SK-N-SH treated with all-trans-retinoic acid at 6 μM for 48 hours (cell line): ENCODE results near the gene GLS.
"Not testable (repeated sequence)": the region's sequence is repeated elsewhere in the genome, so short reads cannot be mapped to it uniquely, and the experiment has no call there.

Experiments used
- ATAC-seq: fragments of 200-7000 bp; cut with Tn5 transposase; 3 replicates; pipeline ENCODE4 v1.9.1; 2020; ENCODE audit warnings: mild to moderate bottlenecking, moderate library complexity
- ARNTL ChIP-seq: fragments of 450-650 bp; formaldehyde crosslinking; IDR thresholded peaks from 2 replicates; pipeline ENCODE4 v1.5.0; 2020; ENCODE audit warnings: low read depth, mild to moderate bottlenecking, moderate library complexity, borderline replicate concordance
- BACH2 ChIP-seq: fragments of 250-450 bp; sonication (Bioruptor Pico); IDR thresholded peaks from 2 replicates; pipeline ENCODE4 v1.9.0; 2021; ENCODE audit warnings: mild to moderate bottlenecking, borderline replicate concordance
- CREB5 ChIP-seq: fragments of 250-450 bp; sonication (Bioruptor Pico); IDR thresholded peaks from 2 replicates; pipeline ENCODE4 v1.5.1; 2020; ENCODE audit warnings: low read depth, mild to moderate bottlenecking, moderate library complexity
- CSDC2 ChIP-seq: fragments of 250-450 bp; sonication (Bioruptor Pico); IDR thresholded peaks from 2 replicates; pipeline ENCODE4 v1.5.0; 2020; ENCODE audit warnings: mild to moderate bottlenecking, moderate library complexity
- CSRNP3 ChIP-seq: fragments of 250-450 bp; sonication (Bioruptor Pico); IDR thresholded peaks from 2 replicates; pipeline ENCODE4 v1.5.1; 2021; ENCODE audit warnings: mild to moderate bottlenecking, moderate library complexity
- ESRRG ChIP-seq: fragments of 250-450 bp; sonication (Bioruptor Pico); IDR thresholded peaks from 2 replicates; pipeline ENCODE4 v1.6.1; 2021; ENCODE audit warnings: mild to moderate bottlenecking
- ISL1 ChIP-seq: fragments of 250-450 bp; sonication (Bioruptor Pico); IDR thresholded peaks from 2 replicates; pipeline ENCODE4 v2.1.2; 2022; ENCODE audit warnings: mild to moderate bottlenecking, moderate library complexity
- OSR1 ChIP-seq: fragments of 250-450 bp; sonication (Bioruptor Pico); IDR thresholded peaks from 2 replicates; pipeline ENCODE4 v1.8.0; 2022; ENCODE audit warnings: moderate library complexity, mild to moderate bottlenecking, inconsistent platforms
- PATZ1 ChIP-seq: fragments of 250-450 bp; sonication (Bioruptor Pico); IDR thresholded peaks from 2 replicates; pipeline ENCODE4 v1.8.0; 2020; ENCODE audit warnings: mild to moderate bottlenecking, moderate library complexity, borderline replicate concordance
- POU6F1 ChIP-seq: fragments of 250-450 bp; sonication (Bioruptor Pico); IDR thresholded peaks from 2 replicates; pipeline ENCODE4 v1.8.0; 2021; ENCODE audit warnings: low read depth, mild to moderate bottlenecking, moderate library complexity, borderline replicate concordance
- PPARA ChIP-seq: fragments of 250-450 bp; sonication (Bioruptor Pico); IDR thresholded peaks from 2 replicates; pipeline ENCODE4 v1.5.0; 2020; ENCODE audit warnings: mild to moderate bottlenecking, borderline replicate concordance
- RARB ChIP-seq: fragments of 250-450 bp; sonication (Bioruptor Pico); IDR thresholded peaks from 2 replicates; pipeline ENCODE4 v1.8.0; 2021; ENCODE audit warnings: mild to moderate bottlenecking, moderate library complexity
- SNAI2 ChIP-seq: fragments of 250-450 bp; sonication (Bioruptor Pico); IDR thresholded peaks from 2 replicates; pipeline ENCODE4 v1.5.0; 2020; ENCODE audit warnings: mild to moderate bottlenecking, moderate library complexity
- TCF4 ChIP-seq: fragments of 250-450 bp; sonication (Bioruptor Pico); IDR thresholded peaks from 2 replicates; pipeline ENCODE4 v1.8.0; 2021; ENCODE audit warnings: mild to moderate bottlenecking, moderate library complexity, borderline replicate concordance
- TOX ChIP-seq: fragments of 250-450 bp; sonication (Bioruptor Pico); IDR thresholded peaks from 2 replicates; pipeline ENCODE4 v1.8.0; 2021; ENCODE audit warnings: mild to moderate bottlenecking, moderate library complexity, borderline replicate concordance
- TSHZ2 ChIP-seq: fragments of 250-450 bp; sonication (Bioruptor Pico); IDR thresholded peaks from 2 replicates; pipeline ENCODE4 v1.5.0; 2020; ENCODE audit warnings: mild to moderate bottlenecking, moderate library complexity
- ZC3H10 ChIP-seq: fragments of 250-450 bp; sonication (Bioruptor Pico); IDR thresholded peaks from 2 replicates; pipeline ENCODE4 v1.5.1; 2021; ENCODE audit warnings: mild to moderate bottlenecking, moderate library complexity
- ZFP3 ChIP-seq: fragments of 250-450 bp; sonication (Bioruptor Pico); IDR thresholded peaks from 2 replicates; pipeline ENCODE4 v1.5.0; 2020; ENCODE audit warnings: mild to moderate bottlenecking, moderate library complexity
- ZFP30 ChIP-seq: fragments of 450-650 bp; formaldehyde crosslinking; IDR thresholded peaks from 2 replicates; pipeline ENCODE4 v1.5.0; 2022; ENCODE audit warnings: mild to moderate bottlenecking, moderate library complexity
- ZNF565 ChIP-seq: fragments of 450-650 bp; formaldehyde crosslinking; conservative IDR thresholded peaks from 2 replicates; pipeline ENCODE4 v1.5.0; 2020; ENCODE audit warnings: low read depth, mild to moderate bottlenecking, moderate library complexity
- ZNF70 ChIP-seq: fragments of 450-650 bp; formaldehyde crosslinking; IDR thresholded peaks from 2 replicates; pipeline ENCODE4 v1.5.0; 2020; ENCODE audit warnings: mild to moderate bottlenecking, moderate library complexity
- ZNF8 ChIP-seq: fragments of 450-650 bp; formaldehyde crosslinking; IDR thresholded peaks from 2 replicates; pipeline ENCODE4 v1.5.0; 2020; ENCODE audit warnings: mild to moderate bottlenecking, moderate library complexity

The GLS gene

GRCh38 chr2:190860985-190861680 lies 19.5 kb upstream of the GLS start:
- peak; percentile 59 for ATAC-seq
- TF ChIP-seq ARNTL (CRISPR knock-in tag): no peak
- no peak for TF ChIP-seq BACH2
- TF ChIP-seq TOX (CRISPR knock-in tag): no peak
- no peak for TF ChIP-seq ZC3H10
- no peak for TF ChIP-seq ISL1
- TF ChIP-seq ZNF70 (CRISPR knock-in tag): no peak
- no peak for TF ChIP-seq CREB5
- TF ChIP-seq PPARA: no peak
- TF ChIP-seq ESRRG (CRISPR knock-in tag): no peak
- TF ChIP-seq ZNF565: no peak
- TF ChIP-seq ZNF8: no peak
- TF ChIP-seq SNAI2 (CRISPR knock-in tag): no peak
- TF ChIP-seq TCF4: no peak
- no peak for TF ChIP-seq ZFP30 (CRISPR knock-in tag)
- TF ChIP-seq POU6F1 (CRISPR knock-in tag): no peak
- no peak for TF ChIP-seq CSRNP3
- no peak for TF ChIP-seq OSR1 (CRISPR knock-in tag)
- TF ChIP-seq CSDC2 (CRISPR knock-in tag): no peak
- no peak for TF ChIP-seq ZFP3
- no peak for TF ChIP-seq PATZ1 (CRISPR knock-in tag)
- TF ChIP-seq, all 23 proteins: peak for 0

- ATAC-seq: not testable (repeated sequence)
Measured at GRCh38 chr2:190862128-190862527, 18.5 kb upstream of the GLS start.

GRCh38 chr2:190862571-190862991 lies 18.0 kb upstream of the GLS start:
- ATAC-seq: no peak
- TF ChIP-seq TCF4 (no peak), TSHZ2 (CRISPR knock-in tag) (no peak), RARB (CRISPR knock-in tag) (no peak), CSDC2 (CRISPR knock-in tag) (no peak), PPARA (no peak), CSRNP3 (no peak), ZFP3 (no peak), ZC3H10 (no peak), ZNF565 (no peak), ZFP30 (CRISPR knock-in tag) (no peak), SNAI2 (CRISPR knock-in tag) (no peak), ZNF8 (no peak)
- TF ChIP-seq, all 23 proteins: peak for 0
